MM.1S (cell line): ENCODE measurements around the gene MSMO1.

Source experiments
- DNase-seq: peaks from one replicate; pipeline ENCODE4 v3.0.0-alpha.2; 2015
- H2AFZ ChIP-seq: fragments of 300-600 bp; sonication (generic); 2 replicates; pipeline ENCODE4 v1.6.0; 2016; ENCODE audit warnings: antibody characterized with exemption, low read length
- H3F3A ChIP-seq: fragments of 300-600 bp; sonication (generic); 2 replicates; pipeline ENCODE4 v1.6.1; 2016; ENCODE audit warnings: mild to moderate bottlenecking, antibody characterized with exemption, low read length, moderate library complexity, mixed read lengths; ENCODE audit not compliant: insufficient read depth
- H3K27ac ChIP-seq: fragments of 300-600 bp; sonication (generic); 2 replicates; pipeline ENCODE4 v1.5.1; 2016; ENCODE audit warnings: mild to moderate bottlenecking, low read length
- H3K27me3 ChIP-seq: fragments of 300-600 bp; sonication (generic); replicated peaks from 2 replicates; pipeline ENCODE4 v1.6.0; 2016; ENCODE audit warnings: low read length; ENCODE audit not compliant: insufficient read depth
- H3K36me3 ChIP-seq: fragments of 300-600 bp; sonication (generic); replicated peaks from 2 replicates; pipeline ENCODE4 v1.6.1; 2016; ENCODE audit warnings: mild to moderate bottlenecking, low read length, mixed read lengths; ENCODE audit not compliant: insufficient read depth
- H3K4me1 ChIP-seq: fragments of 300-600 bp; sonication (generic); 2 replicates; pipeline ENCODE4 v1.6.1; 2016; ENCODE audit warnings: low read length, mixed read lengths
- H3K4me2 ChIP-seq: fragments of 300-600 bp; sonication (generic); 2 replicates; pipeline ENCODE4 v1.6.0; 2016; ENCODE audit warnings: low read depth, low read length
- H3K4me3 ChIP-seq: fragments of 300-600 bp; sonication (generic); 2 replicates; pipeline ENCODE4 v1.5.1; 2016; ENCODE audit warnings: low read length, mixed read lengths
- H3K79me2 ChIP-seq: fragments of 300-600 bp; sonication (generic); 2 replicates; pipeline ENCODE4 v1.6.1; 2016; ENCODE audit warnings: mixed run types, low read length, mixed read lengths
- H3K9ac ChIP-seq: fragments of 300-600 bp; sonication (generic); 2 replicates; pipeline ENCODE4 v1.6.1; 2016; ENCODE audit warnings: low read length, mixed read lengths
- H3K9me2 ChIP-seq: fragments of 300-600 bp; sonication (generic); replicated peaks from 2 replicates; pipeline ENCODE4 v1.6.1; 2016; ENCODE audit warnings: mild to moderate bottlenecking, low read length, mixed read lengths; ENCODE audit not compliant: insufficient read depth
- H3K9me3 ChIP-seq: fragments of 300-600 bp; sonication (generic); replicated peaks from 2 replicates; pipeline ENCODE4 v1.6.1; 2016; ENCODE audit warnings: mild to moderate bottlenecking, low read length, mixed read lengths; ENCODE audit not compliant: insufficient read depth
- H4K20me1 ChIP-seq: fragments of 300-600 bp; sonication (generic); 2 replicates; pipeline ENCODE4 v1.6.1; 2016; ENCODE audit warnings: mild to moderate bottlenecking, low read length, moderate library complexity, mixed read lengths; ENCODE audit not compliant: insufficient read depth
- CTCF ChIP-seq: fragments of 300-600 bp; sonication (generic); IDR thresholded peaks from 2 replicates; pipeline ENCODE4 v1.5.1; 2016; ENCODE audit warnings: antibody characterized with exemption, low read length, mixed read lengths
- EZH2 ChIP-seq: fragments of 300-600 bp; sonication (generic); optimal IDR thresholded peaks from 2 replicates; pipeline ENCODE3; 2017; ENCODE audit warnings: low read depth, mild to moderate bottlenecking, antibody characterized with exemption, low read length, mixed read lengths
- EZH2phosphoT487 ChIP-seq: fragments of 300-600 bp; sonication (generic); IDR thresholded peaks from 2 replicates; pipeline ENCODE4 v1.6.1; 2018; ENCODE audit warnings: antibody characterized with exemption, low read length

The MSMO1 gene

GRCh38 chr4:165360985-165361670 is 33.7 kb downstream of the MSMO1 start:
- Histone ChIP-seq H3K79me2 (no peaks in the 10 kb centered on the region), H3K9me3 (no peaks in the 10 kb centered on the region), H3K27me3 (no peaks in the 10 kb centered on the region), H3K4me1 (no peaks in the 10 kb centered on the region), H4K20me1 (no peaks in the 10 kb centered on the region), H3K36me3 (no peaks in the 10 kb centered on the region), H3K9ac (no peak overlapping the region), H3K9me2 (no peaks in the 10 kb centered on the region), H3K4me3 (no peak overlapping the region), H3F3A (no peaks in the 10 kb centered on the region), H3K27ac (no peak overlapping the region), H3K4me2 (no peak overlapping the region), H2AFZ (no peak overlapping the region)
- no peak for DNase-seq
- TF ChIP-seq EZH2phosphoT487: no peak
- no peak for TF ChIP-seq CTCF

- H3K27me3 ChIP-seq: no peaks in the 10 kb centered on the region
- no peaks in the 10 kb centered on the region for H3K4me1 ChIP-seq
- no peak overlapping the region for H3K9ac ChIP-seq
- H3K9me2 ChIP-seq: no peaks in the 10 kb centered on the region
- H3K27ac ChIP-seq: no peak overlapping the region
- no peaks in the 10 kb centered on the region for H3F3A ChIP-seq
- H2AFZ ChIP-seq: no peak overlapping the region
- no peaks in the 10 kb centered on the region for H3K79me2 ChIP-seq
- DNase-seq: no peak
- TF ChIP-seq EZH2: no peak
- TF ChIP-seq CTCF: no peak
- no peak for TF ChIP-seq EZH2phosphoT487
- no peaks in the 10 kb centered on the region for H3K36me3 ChIP-seq
- H3K4me3 ChIP-seq: no peak overlapping the region
- no peaks in the 10 kb centered on the region for H4K20me1 ChIP-seq
- H3K4me2 ChIP-seq: no peak overlapping the region
- H3K9me3 ChIP-seq: no peaks in the 10 kb centered on the region
Measured at GRCh38 chr4:165361810-165362209, 34.3 kb downstream of the MSMO1 start.

- H3K27me3 ChIP-seq: no peaks in the 10 kb centered on the region
- H3K9ac ChIP-seq: no peak overlapping the region
- H2AFZ ChIP-seq: no peak overlapping the region
- TF ChIP-seq EZH2phosphoT487 (no peak), CTCF (no peak), EZH2 (no peak)
- H3K4me2 ChIP-seq: no peak overlapping the region
- H3K4me1 ChIP-seq: no peaks in the 10 kb centered on the region
- no peaks in the 10 kb centered on the region for H3F3A ChIP-seq
- no peak for DNase-seq
- H3K27ac ChIP-seq: no peak overlapping the region
- H3K9me2 ChIP-seq: no peaks in the 10 kb centered on the region
- no peaks in the 10 kb centered on the region for H4K20me1 ChIP-seq
- no peaks in the 10 kb centered on the region for H3K9me3 ChIP-seq
- no peaks in the 10 kb centered on the region for H3K36me3 ChIP-seq
- H3K4me3 ChIP-seq: no peak overlapping the region
- no peaks in the 10 kb centered on the region for H3K79me2 ChIP-seq
Measured at GRCh38 chr4:165364452-165365080, 37.1 kb downstream of the MSMO1 start.
